SU-DHL-6 (cell line): ENCODE measurements around the gene ACOT6.

Experiments used
- H2AFZ ChIP-seq: fragments of 200-600 bp; sonication (generic); 2 replicates; pipeline ENCODE4 v1.6.1; 2014; ENCODE audit warnings: low read depth, mild to moderate bottlenecking, moderate library complexity, mixed read lengths, antibody characterized with exemption, low read length; ENCODE audit not compliant: severe bottlenecking
- H3F3A ChIP-seq: fragments of 200-600 bp; shearing (Covaris generic); 2 replicates; pipeline ENCODE4 v1.6.0; 2016; ENCODE audit warnings: antibody characterized with exemption, mild to moderate bottlenecking; ENCODE audit not compliant: insufficient read depth
- H3K27ac ChIP-seq: fragments of 200-600 bp; sonication (generic); 2 replicates; pipeline ENCODE4 v1.5.1; 2016; ENCODE audit warnings: low read depth, mild to moderate bottlenecking, low read length, moderate library complexity, mixed read lengths
- H3K27me3 ChIP-seq: fragments of 200-600 bp; sonication (generic), shearing (Covaris generic); 2 replicates; pipeline ENCODE4 v1.6.0; 2014; ENCODE audit warnings: mild to moderate bottlenecking, low read length
- H3K36me3 ChIP-seq: fragments of 200-600 bp; sonication (generic); 2 replicates; pipeline ENCODE4 v1.6.1; 2014; ENCODE audit warnings: mild to moderate bottlenecking, low read length, mixed read lengths
- H3K4me2 ChIP-seq: fragments of 300-600, 200-600 bp; shearing (Covaris generic), sonication (generic); 2 replicates; pipeline ENCODE4 v1.6.0; 2014; ENCODE audit warnings: low read length, low read depth, mild to moderate bottlenecking; ENCODE audit not compliant: poor library complexity, severe bottlenecking
- H3K4me3 ChIP-seq: fragments of 200-600 bp; sonication (generic); 2 replicates; pipeline ENCODE4 v1.5.1; 2014; ENCODE audit warnings: antibody characterized with exemption, low read length, mild to moderate bottlenecking, mixed read lengths; ENCODE audit not compliant: insufficient read depth, poor library complexity, severe bottlenecking
- H3K79me2 ChIP-seq: fragments of 200-600 bp; sonication (generic); 2 replicates; pipeline ENCODE4 v1.6.1; 2014; ENCODE audit warnings: mild to moderate bottlenecking, low read length, moderate library complexity; ENCODE audit not compliant: insufficient read depth
- H3K9ac ChIP-seq: fragments of 200-600 bp; sonication (generic); 2 replicates; pipeline ENCODE4 v1.7.0; 2014; ENCODE audit warnings: mild to moderate bottlenecking, low read length
- H3K9me2 ChIP-seq: fragments of 200-600 bp; sonication (generic); replicated peaks from 2 replicates; pipeline ENCODE4 v1.6.1; 2014; ENCODE audit warnings: low read length; ENCODE audit not compliant: insufficient read depth
- H3K9me3 ChIP-seq: fragments of 200-600 bp; sonication (generic); 2 replicates; pipeline ENCODE4 v1.6.1; 2014; ENCODE audit warnings: low read length, mixed read lengths; ENCODE audit not compliant: insufficient read depth
- H4K20me1 ChIP-seq: fragments of 200-600 bp; sonication (generic); 2 replicates; pipeline ENCODE4 v1.6.1; 2014; ENCODE audit warnings: low read depth, mild to moderate bottlenecking, antibody characterized with exemption, low read length, moderate library complexity, mixed read lengths
- CTCF ChIP-seq: fragments of 200-600 bp; sonication (generic); IDR thresholded peaks from one replicate; pipeline ENCODE4 v1.5.1; 2017; ENCODE audit warnings: antibody characterized with exemption, mild to moderate bottlenecking, low read length, moderate library complexity; ENCODE audit not compliant: insufficient read depth, poor library complexity, severe bottlenecking
- EZH2phosphoT487 ChIP-seq: fragments of 200-600 bp; sonication (generic), shearing (Covaris generic); conservative IDR thresholded peaks from 2 replicates; pipeline ENCODE4 v1.6.1; 2018; ENCODE audit warnings: mild to moderate bottlenecking, antibody characterized with exemption, low read length, moderate library complexity, mixed read lengths

The ACOT6 gene

GRCh38 chr14:73625706-73626105 lies 13.4 kb downstream of the ACOT6 start:
- Histone ChIP-seq H3K36me3 (no peaks in the 10 kb centered on the region), H3K27ac (no peak overlapping the region), H3K4me3 (no peak overlapping the region), H3K79me2 (no peaks in the 10 kb centered on the region), H2AFZ (no peak overlapping the region), H3K9me2 (no peaks in the 10 kb centered on the region), H3K4me2 (no peak overlapping the region), H3K27me3 (no peaks in the 10 kb centered on the region), H3K9ac (no peak overlapping the region), H3F3A (no peaks in the 10 kb centered on the region), H3K9me3 (no peaks in the 10 kb centered on the region), H4K20me1 (no peaks in the 10 kb centered on the region)
- TF ChIP-seq CTCF (no peak), EZH2phosphoT487 (no peak)

GRCh38 chr14:73627151-73627558 lies 14.8 kb downstream of the ACOT6 start:
- Histone ChIP-seq H3F3A (no peaks in the 10 kb centered on the region), H3K4me2 (no peak overlapping the region), H3K9ac (no peak overlapping the region), H3K27ac (no peak overlapping the region), H4K20me1 (no peaks in the 10 kb centered on the region), H3K9me2 (no peaks in the 10 kb centered on the region), H2AFZ (no peak overlapping the region), H3K36me3 (no peaks in the 10 kb centered on the region), H3K27me3 (no peaks in the 10 kb centered on the region), H3K4me3 (no peak overlapping the region), H3K9me3 (no peaks in the 10 kb centered on the region), H3K79me2 (no peaks in the 10 kb centered on the region)
- TF ChIP-seq CTCF (no peak), EZH2phosphoT487 (no peak)

GRCh38 chr14:73630009-73630780 lies 17.9 kb downstream of the ACOT6 start:
- H3K9ac ChIP-seq, result no peak overlapping the region
- H3K4me2 ChIP-seq, result no peak overlapping the region
- H3K79me2 ChIP-seq, result no peaks in the 10 kb centered on the region
- no peak overlapping the region for H3K27ac ChIP-seq
- no peaks in the 10 kb centered on the region for H3K36me3 ChIP-seq
- H3K4me3 ChIP-seq, result no peak overlapping the region
- no peaks in the 10 kb centered on the region for H3K27me3 ChIP-seq
- no peaks in the 10 kb centered on the region for H3K9me3 ChIP-seq
- H3F3A ChIP-seq, result no peaks in the 10 kb centered on the region
- H2AFZ ChIP-seq, result no peak overlapping the region
- TF ChIP-seq EZH2phosphoT487, result no peak
- no peak for TF ChIP-seq CTCF
- no peaks in the 10 kb centered on the region for H4K20me1 ChIP-seq
- no peaks in the 10 kb centered on the region for H3K9me2 ChIP-seq
